Heart left ventricle (tissue), 13 donors: ENCODE data around the gene RNF14.
A peak's percentile ranks its signal among the peaks of the same experiment; 100 is the strongest.

Source experiments
- CTCF ChIP-seq, 12 donors: fragments of 200-600 bp; sonication (generic) in 4 of 12; IDR thresholded peaks; one replicate each; pipeline versions ENCODE4 v1.5.0 to v1.8.0; 2018 to 2022; ENCODE audit warnings: antibody characterized with exemption in 12 of 12, mild to moderate bottlenecking in 5 of 12
- POLR2A ChIP-seq, 2 donors: fragments of 450-650 bp; IDR thresholded peaks; one replicate each; pipeline ENCODE4 v1.6.1; 2017; ENCODE audit warnings: antibody characterized with exemption in 2 of 2, mild to moderate bottlenecking in 2 of 2, moderate library complexity in 2 of 2
- donor health status: ischemic (EF 13 %, LVEDD 7.1; RV severe dilation, severe dysfunction).
- donor health status: DM: no; HTN: yes; CAD: no.
- donor health status: DM: no; HTN: no; CAD: no.
- donor health status: ischemic (EF 25% LVEDD 6.9; RV normal size, moderate dysfunction).
- donor health status: ischemic (EF 25% LVEDD 5.7; RV mildly dilated, moderate dysfunction).
- donor health status: ischemic (EF 35%, LVEDD 5.7; RV mildly dilated, moderate dysfunction).
- donor health status: nonischemic (EF 11% LVEDD 7.7; RV severe dilation, severe dysfunction).
- donor health status: DM: yes; HTN: yes; CAD: no.
- donor health status: PGD.
- donor health status: ischemic (EF 29% LVEDD 5.4; RV normal size, mild dysfunction).
- donor health status: nonischemic (EF 23%, LVEDD 6.1; RV moderate dilation, normal function).

- TF ChIP-seq POLR2A (IDR thresholded peaks at IDR 0.05) (no peak), CTCF (IDR thresholded peaks at IDR 0.05) (peak in 11 of 12 donors; percentile 11 to 42 (median 33))
Measured at GRCh38 chr5:141951332-141951781, 17.5 kb upstream of the RNF14 start.
